ENCODE measurements around the gene MGAT4B. TPM values are rescaled to one million over a fixed set of nuclear protein-coding genes. Genes with fewer than 3 reads are reported as not detected.
A peak's percentile ranks its signal among the peaks of the same experiment; 100 is the strongest.
"Not testable (repeated sequence)": the region's sequence is repeated elsewhere in the genome, so short reads cannot be mapped to it uniquely, and the experiment has no call there.

Gene MGAT4B
- total and polyA plus RNA-seq, 4 donors = 65.0 to 154 (median 82.4) TPM

DNA sequence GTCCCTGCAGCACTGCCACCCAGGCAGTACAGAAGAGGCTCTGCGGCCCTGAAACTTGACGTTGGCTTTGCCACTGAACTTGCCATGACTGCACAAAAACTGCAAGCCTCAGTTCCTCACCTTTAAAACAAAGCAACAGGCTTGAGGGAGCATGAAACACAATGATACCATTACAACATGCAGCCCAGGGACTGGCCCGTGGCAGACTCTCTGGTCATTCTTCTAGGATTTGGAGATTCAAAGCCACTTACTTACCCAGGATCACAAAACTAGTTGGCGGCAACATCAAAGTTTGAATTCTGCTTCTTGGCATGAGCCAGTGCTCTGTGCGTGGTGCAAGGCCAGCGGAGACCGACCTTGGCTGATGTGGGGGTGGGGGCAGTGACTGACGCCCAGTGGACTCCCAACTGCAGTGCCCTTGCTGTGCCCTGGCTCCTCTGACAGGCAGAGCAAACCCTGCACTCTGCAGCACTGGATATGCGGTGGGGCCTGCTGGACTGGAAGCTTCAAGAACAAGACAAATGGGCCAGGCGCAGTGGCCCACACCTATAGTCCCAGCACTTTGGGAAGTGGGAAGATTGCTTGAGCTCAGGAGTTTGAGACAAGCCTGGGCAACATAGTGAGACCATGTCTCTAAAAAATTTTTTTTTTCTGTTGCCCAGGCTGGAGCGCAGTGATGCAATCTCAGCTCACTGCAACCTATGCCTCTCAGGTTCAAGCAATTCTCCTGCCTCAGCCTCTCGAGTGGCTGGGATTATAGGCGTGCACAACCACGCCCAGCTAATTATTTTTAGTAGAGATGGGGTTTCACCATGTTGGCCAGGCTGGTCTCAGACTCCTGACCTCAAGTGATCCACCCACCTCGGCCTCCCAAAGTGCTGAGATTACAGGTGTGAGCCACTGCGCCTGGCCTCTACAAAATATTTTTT, 32.9 kb upstream of the MGAT4B start:
- Histone ChIP-seq H3K27ac (ENCODE audit: low read depth in 1 of 2, low read length in 1 of 2) (peak overlapping the region in 1 of 2 donors; percentile 7), H3K4me3 (no peak overlapping the region), H3K4me1 (ENCODE audit: control insufficient read depth in 5 of 5, insufficient read depth in 5 of 5, low read length in 5 of 5) (peaks cover 0 to 3% (median 0%) of the 10 kb centered on the region in 5 donors), H3K36me3 (ENCODE audit: control insufficient read depth in 4 of 4, insufficient read depth in 4 of 4, low read length in 4 of 4) (peaks cover 21 to 33% (median 31%) of the 10 kb centered on the region in 4 donors), H3K27me3 (ENCODE audit: control insufficient read depth in 3 of 3, insufficient read depth in 3 of 3, low read length in 2 of 3) (no peaks in the 10 kb centered on the region), H3K9me3 (ENCODE audit: control insufficient read depth in 4 of 4, insufficient read depth in 3 of 4, low read length in 3 of 4) (no peaks in the 10 kb centered on the region), H3K9ac (ENCODE audit: insufficient read depth in 1 of 2, low read length in 2 of 2) (no peak overlapping the region)
- no peak for ATAC-seq (ENCODE audit: insufficient read depth, low FRiP score)
- TF ChIP-seq, protein P1, sequence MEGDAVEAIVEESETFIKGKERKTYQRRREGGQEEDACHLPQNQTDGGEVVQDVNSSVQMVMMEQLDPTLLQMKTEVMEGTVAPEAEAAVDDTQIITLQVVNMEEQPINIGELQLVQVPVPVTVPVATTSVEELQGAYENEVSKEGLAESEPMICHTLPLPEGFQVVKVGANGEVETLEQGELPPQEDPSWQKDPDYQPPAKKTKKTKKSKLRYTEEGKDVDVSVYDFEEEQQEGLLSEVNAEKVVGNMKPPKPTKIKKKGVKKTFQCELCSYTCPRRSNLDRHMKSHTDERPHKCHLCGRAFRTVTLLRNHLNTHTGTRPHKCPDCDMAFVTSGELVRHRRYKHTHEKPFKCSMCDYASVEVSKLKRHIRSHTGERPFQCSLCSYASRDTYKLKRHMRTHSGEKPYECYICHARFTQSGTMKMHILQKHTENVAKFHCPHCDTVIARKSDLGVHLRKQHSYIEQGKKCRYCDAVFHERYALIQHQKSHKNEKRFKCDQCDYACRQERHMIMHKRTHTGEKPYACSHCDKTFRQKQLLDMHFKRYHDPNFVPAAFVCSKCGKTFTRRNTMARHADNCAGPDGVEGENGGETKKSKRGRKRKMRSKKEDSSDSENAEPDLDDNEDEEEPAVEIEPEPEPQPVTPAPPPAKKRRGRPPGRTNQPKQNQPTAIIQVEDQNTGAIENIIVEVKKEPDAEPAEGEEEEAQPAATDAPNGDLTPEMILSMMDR (IDR thresholded peaks at IDR 0.05; ENCODE audit: control extremely low read depth, extremely low read depth) = no peak
- no peak for DNase-seq
- 85 to 87% methylated on average over 16 of the region's 16 CpGs for WGBS, 2 donors

GRCh38 chr5:179837076-179838011, 30.7 kb upstream of the MGAT4B start:
- WGBS, 2 donors = 85% methylated on average over 15 of the region's 15 CpGs
- no peak overlapping the region for H3K4me3 ChIP-seq
- no peak for DNase-seq

GRCh38 chr5:179836225-179837019, 29.8 kb upstream of the MGAT4B start:
- Histone ChIP-seq H3K4me1 (ENCODE audit: control insufficient read depth in 5 of 5, insufficient read depth in 5 of 5, low read length in 5 of 5) (peaks cover 0 to 3% (median 0%) of the 10 kb centered on the region in 5 donors), H3K4me3 (no peak overlapping the region), H3K27ac (ENCODE audit: low read depth in 1 of 2, low read length in 1 of 2) (peak overlapping the region in 1 of 2 donors; percentile 14), H3K9ac (ENCODE audit: insufficient read depth in 1 of 2, low read length in 2 of 2) (no peak overlapping the region), H3K9me3 (ENCODE audit: control insufficient read depth in 4 of 4, insufficient read depth in 3 of 4, low read length in 3 of 4) (no peaks in the 10 kb centered on the region), H3K36me3 (ENCODE audit: control insufficient read depth in 4 of 4, insufficient read depth in 4 of 4, low read length in 4 of 4) (peaks cover 35 to 50% (median 44%) of the 10 kb centered on the region in 4 donors), H3K27me3 (ENCODE audit: control insufficient read depth in 3 of 3, insufficient read depth in 3 of 3, low read length in 2 of 3) (no peaks in the 10 kb centered on the region)
- TF ChIP-seq, protein P1 (IDR thresholded peaks at IDR 0.05; ENCODE audit: control extremely low read depth, extremely low read depth) = no peak
- no peak for DNase-seq
- WGBS, 2 donors = 83% methylated on average over 19 of the region's 19 CpGs
- ATAC-seq (ENCODE audit: insufficient read depth, low FRiP score) = peak; percentile 42

More at GRCh38 chr5:179837076-179838011, 30.7 kb upstream of the MGAT4B start:
- TF ChIP-seq, protein P1 (IDR thresholded peaks at IDR 0.05; ENCODE audit: control extremely low read depth, extremely low read depth) = no peak
- Histone ChIP-seq H3K4me1 (ENCODE audit: control insufficient read depth in 5 of 5, insufficient read depth in 5 of 5, low read length in 5 of 5) (peaks cover 0 to 3% (median 0%) of the 10 kb centered on the region in 5 donors), H3K27me3 (ENCODE audit: control insufficient read depth in 3 of 3, insufficient read depth in 3 of 3, low read length in 2 of 3) (no peaks in the 10 kb centered on the region), H3K9me3 (ENCODE audit: control insufficient read depth in 4 of 4, insufficient read depth in 3 of 4, low read length in 3 of 4) (no peaks in the 10 kb centered on the region), H3K9ac (ENCODE audit: insufficient read depth in 1 of 2, low read length in 2 of 2) (no peak overlapping the region), H3K27ac (ENCODE audit: low read depth in 1 of 2, low read length in 1 of 2) (no peak overlapping the region), H3K36me3 (ENCODE audit: control insufficient read depth in 4 of 4, insufficient read depth in 4 of 4, low read length in 4 of 4) (peaks cover 29 to 46% (median 41%) of the 10 kb centered on the region in 4 donors)
- no peak for ATAC-seq (ENCODE audit: insufficient read depth, low FRiP score)

DNA sequence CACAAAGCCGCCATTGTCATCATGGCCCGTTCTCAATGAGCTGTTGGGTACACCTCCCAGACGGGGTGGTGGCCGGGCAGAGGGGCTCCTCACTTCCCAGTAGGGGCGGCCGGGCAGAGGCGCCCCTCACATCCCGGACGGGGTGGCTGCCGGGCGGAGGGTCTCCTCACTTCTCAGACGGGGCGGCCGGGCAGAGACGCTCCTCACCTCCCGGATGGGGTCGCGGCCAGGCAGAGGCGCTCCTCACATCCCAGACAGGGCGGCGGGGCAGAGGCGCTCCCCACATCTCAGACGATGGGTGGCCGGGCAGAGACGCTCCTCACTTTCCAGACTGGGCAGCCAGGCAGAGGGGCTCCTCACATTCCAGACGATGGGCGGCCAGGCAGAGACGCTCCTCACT, 28.2 kb upstream of the MGAT4B start:
- peaks cover 41 to 58% (median 49%) of the 10 kb centered on the region in 4 donors for H3K36me3 ChIP-seq (ENCODE audit: control insufficient read depth in 4 of 4, insufficient read depth in 4 of 4, low read length in 4 of 4)
- not testable (repeated sequence) for DNase-seq; H3K4me3 ChIP-seq; H3K9ac ChIP-seq (ENCODE audit: insufficient read depth in 1 of 2, low read length in 2 of 2); H3K9me3 ChIP-seq (ENCODE audit: control insufficient read depth in 4 of 4, insufficient read depth in 3 of 4, low read length in 3 of 4); ATAC-seq (ENCODE audit: insufficient read depth, low FRiP score); H3K27ac ChIP-seq (ENCODE audit: low read depth in 1 of 2, low read length in 1 of 2); H3K27me3 ChIP-seq (ENCODE audit: control insufficient read depth in 3 of 3, insufficient read depth in 3 of 3, low read length in 2 of 3); H3K4me1 ChIP-seq (ENCODE audit: control insufficient read depth in 5 of 5, insufficient read depth in 5 of 5, low read length in 5 of 5)
- WGBS, 2 donors = 93 to 96% methylated on average over 21 to 23 of the region's 28 CpGs

Data from lung (tissue), 12 donors.